Mesenchymal stem cell (in vitro differentiated cells and primary cell): ENCODE results near the gene FTCD.

Experiments used
- DNase-seq: peaks from one replicate; pipeline ENCODE4 v3.0.0-alpha.2; 2013
- H2AFZ ChIP-seq: one replicate; pipeline ENCODE4 v1.6.1; 2013; ENCODE audit warnings: low read depth, mild to moderate bottlenecking, control low read depth, inconsistent platforms, low read length, moderate library complexity
- H2AK5ac ChIP-seq: 2 replicates; pipeline ENCODE4 v1.6.1; 2013; ENCODE audit warnings: low read length, moderate library complexity, mild to moderate bottlenecking, inconsistent platforms; ENCODE audit not compliant: severe bottlenecking
- H2BK120ac ChIP-seq: one replicate; pipeline ENCODE4 v1.6.1; 2013; ENCODE audit warnings: low read depth, mild to moderate bottlenecking, inconsistent platforms, low read length, moderate library complexity
- H2BK12ac ChIP-seq, 2 experiments: one replicate each; pipeline ENCODE4 v1.6.1; 2013; ENCODE audit warnings: inconsistent platforms in 2 of 2, low read length in 2 of 2, mild to moderate bottlenecking in 2 of 2, moderate library complexity in 2 of 2, control low read depth in 1 of 2
- H2BK15ac ChIP-seq: one replicate; pipeline ENCODE4 v1.6.1; 2013; ENCODE audit warnings: mild to moderate bottlenecking, low read depth, inconsistent platforms; ENCODE audit not compliant: poor library complexity, severe bottlenecking
- H2BK5ac ChIP-seq: 2 replicates; pipeline ENCODE4 v1.6.1; 2013; ENCODE audit warnings: low read depth, mild to moderate bottlenecking, low read length, control low read depth, inconsistent platforms; ENCODE audit not compliant: poor library complexity, severe bottlenecking
- H3K14ac ChIP-seq, 2 experiments: one replicate each; pipeline ENCODE4 v1.6.1; 2013; ENCODE audit warnings: inconsistent platforms in 2 of 2, low read length in 2 of 2, control low read depth in 1 of 2, mild to moderate bottlenecking in 1 of 2, moderate library complexity in 1 of 2
- H3K18ac ChIP-seq, 2 experiments: one replicate each; pipeline ENCODE4 v1.6.1; 2013; ENCODE audit warnings: inconsistent platforms in 2 of 2, low read length in 2 of 2, control low read depth in 1 of 2, low read depth in 1 of 2, mild to moderate bottlenecking in 1 of 2
- H3K23ac ChIP-seq, 2 experiments: one replicate each; pipeline ENCODE4 v1.6.1; 2013; ENCODE audit warnings: inconsistent platforms in 2 of 2, low read length in 2 of 2, mild to moderate bottlenecking in 2 of 2, moderate library complexity in 2 of 2, control low read depth in 1 of 2
- H3K27ac ChIP-seq: 2 replicates; pipeline ENCODE4 v1.5.1; 2013; ENCODE audit warnings: mild to moderate bottlenecking, moderate library complexity, low read length, control low read depth, inconsistent platforms; ENCODE audit not compliant: poor library complexity, severe bottlenecking
- H3K27me3 ChIP-seq, 2 experiments: 2 replicates each; pipeline versions ENCODE4 v1.6.1 to v1.7.0; 2013; ENCODE audit warnings: low read length in 2 of 2, mild to moderate bottlenecking in 2 of 2, moderate library complexity in 2 of 2, control low read depth in 1 of 2, inconsistent platforms in 1 of 2; ENCODE audit not compliant: control insufficient read depth in 1 of 2, insufficient read depth in 1 of 2
- H3K36me3 ChIP-seq, 2 experiments: 2 replicates each; pipeline versions ENCODE4 v1.6.1 to v1.7.0; 2013; ENCODE audit warnings: low read length in 2 of 2, control low read depth in 1 of 2, inconsistent platforms in 1 of 2, low read depth in 1 of 2, mild to moderate bottlenecking in 1 of 2; ENCODE audit not compliant: insufficient read depth in 2 of 2, control insufficient read depth in 1 of 2
- H3K4ac ChIP-seq, 2 experiments: one replicate each; pipeline ENCODE4 v1.6.1; 2013; ENCODE audit warnings: inconsistent platforms in 2 of 2, low read length in 2 of 2, mild to moderate bottlenecking in 2 of 2, moderate library complexity in 2 of 2, control low read depth in 1 of 2, low read depth in 1 of 2
- H3K4me1 ChIP-seq: 2 replicates; pipeline ENCODE4 v1.6.1; 2013; ENCODE audit warnings: low read depth, low read length, control low read depth; ENCODE audit not compliant: control insufficient read depth, insufficient read depth
- H3K4me2 ChIP-seq: 2 replicates; pipeline ENCODE4 v1.6.1; 2013; ENCODE audit warnings: low read length, mild to moderate bottlenecking, inconsistent platforms; ENCODE audit not compliant: poor library complexity, severe bottlenecking
- H3K4me3 ChIP-seq, 2 experiments: 2 replicates each; pipeline versions ENCODE4 v1.5.1 to v1.7.0; 2013; ENCODE audit warnings: low read length in 2 of 2, mild to moderate bottlenecking in 2 of 2, control low read depth in 1 of 2, low read depth in 1 of 2; ENCODE audit not compliant: insufficient read depth in 1 of 2
- H3K79me1 ChIP-seq: replicated peaks from 2 replicates; pipeline ENCODE4 v1.6.1; 2013; ENCODE audit warnings: mild to moderate bottlenecking, control low read depth, low read length, inconsistent platforms; ENCODE audit not compliant: poor library complexity, severe bottlenecking
- H3K9ac ChIP-seq: 2 replicates; pipeline ENCODE4 v1.7.0; 2013; ENCODE audit warnings: mild to moderate bottlenecking, low read length, moderate library complexity
- H3K9me3 ChIP-seq: 2 replicates; pipeline ENCODE4 v1.7.0; 2013; ENCODE audit warnings: mild to moderate bottlenecking, low read length; ENCODE audit not compliant: control insufficient read depth
- H4K8ac ChIP-seq: one replicate; pipeline ENCODE4 v1.6.1; 2013; ENCODE audit warnings: inconsistent platforms, mild to moderate bottlenecking, low read length, moderate library complexity
- H4K91ac ChIP-seq: one replicate; pipeline ENCODE4 v1.6.1; 2013; ENCODE audit warnings: mild to moderate bottlenecking, low read length, inconsistent platforms
- WGBS: methylation state at CpG from one replicate; pipeline ENCODE4 v1.1.7; 2013; ENCODE audit warnings: mixed read lengths; 5-methylcytosine and 5-hydroxymethylcytosine counted together

FTCD gene

GRCh38 chr21:46124926-46125845, 30.2 kb downstream of the FTCD start:
- Histone ChIP-seq H3K27me3 (no peaks in the 10 kb centered on the region), H4K8ac (peak overlapping the region; percentile 73), H3K9ac (no peak overlapping the region), H3K79me1 (peaks cover 31% of the 10 kb centered on the region), H2BK15ac (no peak overlapping the region), H3K4ac (no peak overlapping the region), H3K18ac (no peak overlapping the region), H3K36me3 (peaks cover 97 to 100% of the 10 kb centered on the region in 2 experiments), H3K14ac (no peak overlapping the region), H2BK12ac (no peak overlapping the region), H2AK5ac (no peak overlapping the region), H3K27ac (no peak overlapping the region), H4K91ac (peak overlapping the region; percentile 3), H3K4me2 (no peak overlapping the region), H3K4me3 (no peak overlapping the region), H2AFZ (no peak overlapping the region), H2BK120ac (no peak overlapping the region), H3K9me3 (peaks cover 3% of the 10 kb centered on the region), H3K23ac (no peak overlapping the region), H3K4me1 (peaks cover 14% of the 10 kb centered on the region), H2BK5ac (no peak overlapping the region)
- WGBS = 94% methylated on average over 49 of the region's 49 CpGs
- no peak for DNase-seq

GRCh38 chr21:46124083-46124925, 31.1 kb downstream of the FTCD start:
- peaks cover 97 to 100% of the 10 kb centered on the region in 2 experiments for H3K36me3 ChIP-seq
- no peaks in the 10 kb centered on the region for H3K27me3 ChIP-seq
- no peak overlapping the region for H3K14ac ChIP-seq
- H3K9ac ChIP-seq = no peak overlapping the region
- H3K23ac ChIP-seq = no peak overlapping the region
- H3K79me1 ChIP-seq = peaks cover 39% of the 10 kb centered on the region
- 97% methylated on average over 13 of the region's 16 CpGs for WGBS
- H3K4me2 ChIP-seq = no peak overlapping the region
- no peak for DNase-seq
- peak overlapping the region; percentile 73 for H4K8ac ChIP-seq
- H3K4ac ChIP-seq = no peak overlapping the region
- no peaks in the 10 kb centered on the region for H3K9me3 ChIP-seq
- H3K18ac ChIP-seq = peak overlapping the region in 1 of 2 experiments; percentile 11
- H2BK120ac ChIP-seq = no peak overlapping the region
- H2AK5ac ChIP-seq = no peak overlapping the region
- no peak overlapping the region for H2BK12ac ChIP-seq
- H3K27ac ChIP-seq = no peak overlapping the region
- no peak overlapping the region for H2BK15ac ChIP-seq
- no peak overlapping the region for H3K4me3 ChIP-seq
- no peak overlapping the region for H2BK5ac ChIP-seq
- no peak overlapping the region for H2AFZ ChIP-seq
- peaks cover 14% of the 10 kb centered on the region for H3K4me1 ChIP-seq
- no peak overlapping the region for H4K91ac ChIP-seq

DNA sequence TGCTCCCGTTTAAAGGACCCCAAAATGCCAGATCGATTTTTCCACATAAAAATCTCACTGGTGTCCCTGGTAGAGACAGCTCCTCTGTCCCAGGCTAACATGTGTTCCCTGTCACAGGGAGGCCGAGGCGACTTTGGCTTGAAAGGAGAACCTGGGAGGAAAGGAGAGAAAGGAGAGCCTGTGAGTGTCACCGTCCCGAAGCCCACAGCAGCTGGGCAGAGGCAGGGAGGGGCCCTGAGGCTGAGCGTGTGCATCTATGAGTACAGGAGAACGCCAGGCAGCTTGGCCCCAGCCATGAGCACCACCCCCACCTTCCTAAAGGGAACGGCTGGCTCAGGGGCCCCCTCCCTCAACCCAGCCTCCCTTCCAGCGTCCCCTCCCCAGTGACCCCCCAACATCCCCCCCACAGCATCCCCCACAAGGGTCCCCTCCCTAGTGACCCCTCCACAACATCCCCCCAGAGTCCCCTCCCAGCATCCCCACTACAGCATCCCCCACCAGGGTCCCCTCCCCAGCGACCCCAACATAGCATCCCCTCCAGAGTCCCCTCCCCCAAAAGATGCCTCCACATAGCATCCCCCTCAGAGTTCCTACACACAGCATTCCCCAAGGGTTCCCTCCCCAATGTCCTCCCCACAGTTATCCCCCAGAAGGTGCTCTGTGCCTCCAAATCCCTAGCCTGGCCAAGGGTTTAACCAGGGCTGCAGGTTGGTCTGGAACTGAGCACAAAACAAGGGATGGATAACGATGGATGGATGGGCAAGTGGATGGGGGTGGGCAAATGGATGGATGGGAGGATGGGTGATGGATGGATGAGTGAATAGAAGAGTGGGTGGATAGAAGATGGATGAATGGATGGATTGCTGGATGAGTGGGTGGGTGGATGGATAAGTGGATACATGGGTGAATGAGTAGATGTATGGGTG, 32.4 kb downstream of the FTCD start:
- H3K14ac ChIP-seq = no peak overlapping the region
- 94% methylated on average over 9 of the region's 12 CpGs for WGBS
- H2BK15ac ChIP-seq = no peak overlapping the region
- peaks cover 14% of the 10 kb centered on the region for H3K4me1 ChIP-seq
- DNase-seq = no peak
- H2BK120ac ChIP-seq = no peak overlapping the region
- peaks cover 97 to 100% of the 10 kb centered on the region in 2 experiments for H3K36me3 ChIP-seq
- peak overlapping the region; percentile 2 for H3K9ac ChIP-seq
- H3K23ac ChIP-seq = peak overlapping the region in 1 of 2 experiments; percentile 51
- no peak overlapping the region for H2BK5ac ChIP-seq
- H3K18ac ChIP-seq = no peak overlapping the region
- H4K8ac ChIP-seq = no peak overlapping the region
- no peak overlapping the region for H3K27ac ChIP-seq
- H2BK12ac ChIP-seq = no peak overlapping the region
- H2AFZ ChIP-seq = no peak overlapping the region
- no peak overlapping the region for H3K4me2 ChIP-seq
- peaks cover 51% of the 10 kb centered on the region for H3K79me1 ChIP-seq
- H2AK5ac ChIP-seq = no peak overlapping the region
- H3K4ac ChIP-seq = no peak overlapping the region
- no peaks in the 10 kb centered on the region for H3K9me3 ChIP-seq
- no peak overlapping the region for H3K4me3 ChIP-seq
- no peak overlapping the region for H4K91ac ChIP-seq
- H3K27me3 ChIP-seq = no peaks in the 10 kb centered on the region
